Bronchial epithelial cell (primary cell): ENCODE results near the gene LUZP2. TPM values are rescaled to one million over a fixed set of nuclear protein-coding genes. Genes with fewer than 3 reads are reported as not detected.

Source experiments
- DNase-seq: peaks from one replicate; pipeline ENCODE4 v3.0.0-alpha.2; 2010; ENCODE audit warnings: low read depth
- FAIRE-seq: peaks from 2 replicates; lab custom pipeline; 2011; peaks lifted over from hg19 to GRCh38; lab: Jason Lieb, UNC
- H3K27me3 ChIP-seq: 2 replicates; pipeline ENCODE4 v1.5.1; 2011; ENCODE audit warnings: low read length; ENCODE audit not compliant: control insufficient read depth, insufficient read depth
- H3K36me3 ChIP-seq: 2 replicates; pipeline ENCODE4 v1.5.1; 2011; ENCODE audit warnings: low read length; ENCODE audit not compliant: control insufficient read depth, insufficient read depth
- H3K4me3 ChIP-seq: 2 replicates; pipeline ENCODE4 v1.5.1; 2011; ENCODE audit warnings: mild to moderate bottlenecking, low read depth, low read length, control low read depth
- CTCF ChIP-seq: IDR thresholded peaks from 2 replicates; pipeline ENCODE4 v1.5.1; 2011; ENCODE audit warnings: mild to moderate bottlenecking, moderate library complexity, low read length, control low read depth, inconsistent platforms; ENCODE audit not compliant: insufficient read depth, severe bottlenecking
- total RNA-seq: library from RNA; depleted of rRNA; stranded (reverse); fragments of >200 nt; gene quantifications from 2 replicates; pipeline ENCODE4 v1.2.1, GENCODE V29; 2014

The LUZP2 gene
- total RNA-seq, 1 donor from 2014 or later = not detected

- TF ChIP-seq CTCF = no peak
- DNase-seq (no peak), FAIRE-seq (no peak)
- Histone ChIP-seq H3K27me3 (no peaks in the 10 kb centered on the region), H3K36me3 (no peaks in the 10 kb centered on the region), H3K4me3 (no peak overlapping the region)
These were observed 262.9 kb downstream of the LUZP2 start for GRCh38 chr11:24759742-24760141.

- FAIRE-seq (no peak), DNase-seq (peak; percentile 70)
- H3K36me3 ChIP-seq = no peaks in the 10 kb centered on the region
- H3K4me3 ChIP-seq = no peak overlapping the region
- no peaks in the 10 kb centered on the region for H3K27me3 ChIP-seq
- TF ChIP-seq CTCF = no peak
These were observed 263.8 kb downstream of the LUZP2 start for GRCh38 chr11:24760681-24761080.

GRCh38 chr11:24762076-24762475, 265.2 kb downstream of the LUZP2 start:
- TF ChIP-seq CTCF = no peak
- FAIRE-seq (no peak), DNase-seq (peak; percentile 57)

GRCh38 chr11:24767411-24767810, 270.6 kb downstream of the LUZP2 start:
- Histone ChIP-seq H3K4me3 (no peak overlapping the region), H3K27me3 (no peaks in the 10 kb centered on the region), H3K36me3 (no peaks in the 10 kb centered on the region)
- DNase-seq = no peak
- no peak for FAIRE-seq
- no peak for TF ChIP-seq CTCF

More at GRCh38 chr11:24762076-24762475, 265.2 kb downstream of the LUZP2 start:
- Histone ChIP-seq H3K36me3 (no peaks in the 10 kb centered on the region), H3K4me3 (no peak overlapping the region), H3K27me3 (no peaks in the 10 kb centered on the region)

GRCh38 chr11:24773322-24773721, 276.5 kb downstream of the LUZP2 start:
- H3K27me3 ChIP-seq = no peaks in the 10 kb centered on the region
- FAIRE-seq = no peak
- DNase-seq = peak; percentile 88
- no peak overlapping the region for H3K4me3 ChIP-seq
- TF ChIP-seq CTCF = no peak
- no peaks in the 10 kb centered on the region for H3K36me3 ChIP-seq

- no peak overlapping the region for H3K4me3 ChIP-seq
- no peaks in the 10 kb centered on the region for H3K36me3 ChIP-seq
- FAIRE-seq (no peak), DNase-seq (peak; percentile 10)
- TF ChIP-seq CTCF = peak; percentile 36
- no peaks in the 10 kb centered on the region for H3K27me3 ChIP-seq
These were observed 282.9 kb downstream of the LUZP2 start for GRCh38 chr11:24779791-24780190.
